SU-DHL-6 (cell line): ENCODE measurements around the gene SPN.

ENCODE experiments used
- EZH2phosphoT487 ChIP-seq: fragments of 200-600 bp; sonication (generic), shearing (Covaris generic); conservative IDR thresholded peaks from 2 replicates; pipeline ENCODE4 v1.6.1; 2018; ENCODE audit warnings: mild to moderate bottlenecking, antibody characterized with exemption, low read length, moderate library complexity, mixed read lengths
- TF ChIP-seq, protein P1 (sequence below): fragments of 200-600 bp; sonication (generic); IDR thresholded peaks from one replicate; pipeline ENCODE4 v1.5.1; 2017; ENCODE audit warnings: antibody characterized with exemption, mild to moderate bottlenecking, low read length, moderate library complexity; ENCODE audit not compliant: insufficient read depth, poor library complexity, severe bottlenecking

- TF ChIP-seq, protein P1, sequence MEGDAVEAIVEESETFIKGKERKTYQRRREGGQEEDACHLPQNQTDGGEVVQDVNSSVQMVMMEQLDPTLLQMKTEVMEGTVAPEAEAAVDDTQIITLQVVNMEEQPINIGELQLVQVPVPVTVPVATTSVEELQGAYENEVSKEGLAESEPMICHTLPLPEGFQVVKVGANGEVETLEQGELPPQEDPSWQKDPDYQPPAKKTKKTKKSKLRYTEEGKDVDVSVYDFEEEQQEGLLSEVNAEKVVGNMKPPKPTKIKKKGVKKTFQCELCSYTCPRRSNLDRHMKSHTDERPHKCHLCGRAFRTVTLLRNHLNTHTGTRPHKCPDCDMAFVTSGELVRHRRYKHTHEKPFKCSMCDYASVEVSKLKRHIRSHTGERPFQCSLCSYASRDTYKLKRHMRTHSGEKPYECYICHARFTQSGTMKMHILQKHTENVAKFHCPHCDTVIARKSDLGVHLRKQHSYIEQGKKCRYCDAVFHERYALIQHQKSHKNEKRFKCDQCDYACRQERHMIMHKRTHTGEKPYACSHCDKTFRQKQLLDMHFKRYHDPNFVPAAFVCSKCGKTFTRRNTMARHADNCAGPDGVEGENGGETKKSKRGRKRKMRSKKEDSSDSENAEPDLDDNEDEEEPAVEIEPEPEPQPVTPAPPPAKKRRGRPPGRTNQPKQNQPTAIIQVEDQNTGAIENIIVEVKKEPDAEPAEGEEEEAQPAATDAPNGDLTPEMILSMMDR, result no peak
- no peak for TF ChIP-seq EZH2phosphoT487
Observed at GRCh38 chr16:29717113-29717512, 54.1 kb downstream of the SPN start.
